Thyroid gland (tissue), 4 donors: ENCODE measurements around the gene UBXN6. TPM values are rescaled to one million over a fixed set of nuclear protein-coding genes. Genes with fewer than 3 reads are reported as not detected.

Experiments used
- DNase-seq, 2 donors: peaks; one replicate each; pipeline ENCODE4 v3.0.0-alpha.2; 2019
- H3K27ac ChIP-seq, 3 donors: fragments of 200-600 bp; sonication (generic); 1 replicate in 2 of 3; 2 replicates in 1 of 3; pipeline ENCODE4 v1.5.1; 2016 to 2019; ENCODE audit warnings: mild to moderate bottlenecking in 1 of 3, moderate library complexity in 1 of 3
- H3K27me3 ChIP-seq: fragments of 200-600 bp; sonication (generic); one replicate; pipeline ENCODE4 v1.5.1; 2019
- H3K36me3 ChIP-seq, 2 donors: fragments of 200-600 bp; sonication (generic); one replicate each; pipeline ENCODE4 v1.5.1; 2016 to 2019
- H3K4me1 ChIP-seq, 2 donors: fragments of 200-600 bp; sonication (generic); one replicate each; pipeline ENCODE4 v1.5.1; 2017 to 2019
- H3K4me3 ChIP-seq, 3 donors: fragments of 200-600 bp; sonication (generic); replicated peaks in 1 of 3; 1 replicate in 2 of 3; 2 replicates in 1 of 3; pipeline ENCODE4 v1.5.1; 2016; ENCODE audit warnings: mild to moderate bottlenecking in 1 of 3
- H3K9me3 ChIP-seq: fragments of 200-600 bp; sonication (generic); one replicate; pipeline ENCODE4 v1.5.1; 2017
- POLR2A ChIP-seq, 2 donors: fragments of 450-650 bp; IDR thresholded peaks; one replicate each; pipeline ENCODE4 v1.6.1; 2017; ENCODE audit warnings: antibody characterized with exemption in 2 of 2, mild to moderate bottlenecking in 2 of 2, moderate library complexity in 1 of 2
- WGBS, 2 donors: methylation state at CpG; one replicate each; pipeline ENCODE4 v1.1.5; 2017; 5-methylcytosine and 5-hydroxymethylcytosine counted together
- intact Hi-C: fragments of 100-400 bp; cut with DNase I; formaldehyde crosslinking; loops from one replicate; pipeline ENCODE4 v1.15.1; 2023
- total RNA-seq, 4 donors: library from RNA; depleted of rRNA; stranded (reverse); fragments of >200 nt; gene quantifications; one replicate each; pipeline ENCODE4 v1.2.3, GENCODE V29; 2016
- TF ChIP-seq, protein P1 (sequence below), 6 experiments: fragments of 200-600 bp in 3 of 6; fragments of 450-650 bp in 3 of 6; sonication (generic) in 3 of 6; IDR thresholded peaks; one replicate each; pipeline ENCODE4 v1.5.1; 2016 to 2019; ENCODE audit warnings: antibody characterized with exemption in 6 of 6, mild to moderate bottlenecking in 2 of 6, inconsistent platforms in 1 of 6, moderate library complexity in 1 of 6

Gene UBXN6
- total RNA-seq, 4 donors from 2014 or later, result 90.1 to 187 (median 106) TPM

DNA sequence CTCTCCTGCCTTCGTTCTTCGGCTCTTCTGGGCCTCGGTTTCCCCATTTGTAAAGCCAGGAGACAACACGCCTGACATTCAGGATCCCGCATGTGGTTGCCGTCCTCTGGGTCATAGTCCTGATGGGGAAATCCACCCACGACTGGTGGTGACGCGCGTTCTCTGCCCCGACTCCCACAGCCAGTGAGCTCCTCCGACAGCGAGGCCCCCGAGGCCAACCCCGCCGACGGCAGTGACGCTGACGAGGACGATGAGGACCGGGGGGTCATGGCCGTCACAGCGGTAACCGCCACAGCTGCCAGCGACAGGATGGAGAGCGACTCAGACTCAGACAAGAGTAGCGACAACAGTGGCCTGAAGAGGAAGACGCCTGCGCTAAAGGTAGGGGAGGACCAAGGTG is 30.9 kb upstream of the UBXN6 start:
- 94 to 96% methylated on average over 29 of the region's 29 CpGs for WGBS, 2 donors
- peaks cover 21 to 45% of the 10 kb centered on the region in 2 donors for H3K36me3 ChIP-seq
- no peaks in the 10 kb centered on the region for H3K4me1 ChIP-seq
- H3K4me3 ChIP-seq, result no peak overlapping the region
- DNase-seq, result no peak
- H3K27me3 ChIP-seq, result no peaks in the 10 kb centered on the region
- intact Hi-C loops, result no loop called here
- no peaks in the 10 kb centered on the region for H3K9me3 ChIP-seq
- no peak for TF ChIP-seq POLR2A (IDR thresholded peaks at IDR 0.05)
- TF ChIP-seq, protein P1, sequence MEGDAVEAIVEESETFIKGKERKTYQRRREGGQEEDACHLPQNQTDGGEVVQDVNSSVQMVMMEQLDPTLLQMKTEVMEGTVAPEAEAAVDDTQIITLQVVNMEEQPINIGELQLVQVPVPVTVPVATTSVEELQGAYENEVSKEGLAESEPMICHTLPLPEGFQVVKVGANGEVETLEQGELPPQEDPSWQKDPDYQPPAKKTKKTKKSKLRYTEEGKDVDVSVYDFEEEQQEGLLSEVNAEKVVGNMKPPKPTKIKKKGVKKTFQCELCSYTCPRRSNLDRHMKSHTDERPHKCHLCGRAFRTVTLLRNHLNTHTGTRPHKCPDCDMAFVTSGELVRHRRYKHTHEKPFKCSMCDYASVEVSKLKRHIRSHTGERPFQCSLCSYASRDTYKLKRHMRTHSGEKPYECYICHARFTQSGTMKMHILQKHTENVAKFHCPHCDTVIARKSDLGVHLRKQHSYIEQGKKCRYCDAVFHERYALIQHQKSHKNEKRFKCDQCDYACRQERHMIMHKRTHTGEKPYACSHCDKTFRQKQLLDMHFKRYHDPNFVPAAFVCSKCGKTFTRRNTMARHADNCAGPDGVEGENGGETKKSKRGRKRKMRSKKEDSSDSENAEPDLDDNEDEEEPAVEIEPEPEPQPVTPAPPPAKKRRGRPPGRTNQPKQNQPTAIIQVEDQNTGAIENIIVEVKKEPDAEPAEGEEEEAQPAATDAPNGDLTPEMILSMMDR (IDR thresholded peaks at IDR 0.05), result no peak
- H3K27ac ChIP-seq, result no peak overlapping the region

DNA sequence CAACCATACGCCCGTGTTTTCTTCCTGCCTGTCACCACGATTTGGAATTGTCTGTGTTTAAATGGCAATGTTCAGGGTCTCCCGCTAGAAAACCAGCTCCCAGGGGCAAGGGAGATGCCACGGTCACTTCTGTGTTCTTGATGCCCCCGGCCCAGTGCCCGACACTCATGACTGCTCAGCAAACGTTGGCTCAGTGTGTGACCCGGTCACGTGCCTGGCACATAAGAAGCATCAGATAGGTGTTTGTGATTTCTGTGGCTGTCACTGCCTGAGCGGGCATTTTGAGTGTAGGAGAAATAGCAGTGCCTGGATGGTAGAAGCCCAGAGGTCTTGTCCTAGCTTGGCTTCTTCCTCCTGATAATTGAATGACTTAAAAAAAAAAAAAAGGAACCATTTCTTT is 30.0 kb upstream of the UBXN6 start:
- peaks cover 17 to 47% of the 10 kb centered on the region in 2 donors for H3K36me3 ChIP-seq
- intact Hi-C loops, result no loop called here
- no peak overlapping the region for H3K27ac ChIP-seq
- WGBS, 2 donors, result 86 to 89% methylated on average over 11 of the region's 11 CpGs
- H3K27me3 ChIP-seq, result no peaks in the 10 kb centered on the region
- no peak overlapping the region for H3K4me3 ChIP-seq
- DNase-seq, result no peak
- H3K4me1 ChIP-seq, result no peaks in the 10 kb centered on the region
- TF ChIP-seq, protein P1 (IDR thresholded peaks at IDR 0.05), result no peak
- no peak for TF ChIP-seq POLR2A (IDR thresholded peaks at IDR 0.05)
- H3K9me3 ChIP-seq, result no peaks in the 10 kb centered on the region

- Histone ChIP-seq H3K27me3 (no peaks in the 10 kb centered on the region), H3K4me1 (no peaks in the 10 kb centered on the region), H3K36me3 (peaks cover 0 to 23% of the 10 kb centered on the region in 2 donors), H3K4me3 (no peak overlapping the region), H3K27ac (no peak overlapping the region), H3K9me3 (no peaks in the 10 kb centered on the region)
- intact Hi-C loops, result no loop called here
- no peak for DNase-seq
- TF ChIP-seq, protein P1 (IDR thresholded peaks at IDR 0.05), result no peak
- TF ChIP-seq POLR2A (IDR thresholded peaks at IDR 0.05), result no peak
- WGBS, 2 donors, result 92 to 93% methylated on average over 19 of the region's 19 CpGs
Observed at GRCh38 chr19:4483385-4483784, 25.8 kb upstream of the UBXN6 start.

- peaks cover 0 to 22% of the 10 kb centered on the region in 2 donors for H3K36me3 ChIP-seq
- H3K27me3 ChIP-seq, result no peaks in the 10 kb centered on the region
- intact Hi-C loops, result no loop called here
- 94 to 95% methylated on average over 34 to 35 of the region's 35 CpGs for WGBS, 2 donors
- no peak overlapping the region for H3K27ac ChIP-seq
- no peak for DNase-seq
- no peak overlapping the region for H3K4me3 ChIP-seq
- TF ChIP-seq, protein P1 (IDR thresholded peaks at IDR 0.05), result no peak
- TF ChIP-seq POLR2A (IDR thresholded peaks at IDR 0.05), result no peak
- H3K4me1 ChIP-seq, result no peaks in the 10 kb centered on the region
- H3K9me3 ChIP-seq, result no peaks in the 10 kb centered on the region
Observed at GRCh38 chr19:4482721-4483364, 25.2 kb upstream of the UBXN6 start.

DNA sequence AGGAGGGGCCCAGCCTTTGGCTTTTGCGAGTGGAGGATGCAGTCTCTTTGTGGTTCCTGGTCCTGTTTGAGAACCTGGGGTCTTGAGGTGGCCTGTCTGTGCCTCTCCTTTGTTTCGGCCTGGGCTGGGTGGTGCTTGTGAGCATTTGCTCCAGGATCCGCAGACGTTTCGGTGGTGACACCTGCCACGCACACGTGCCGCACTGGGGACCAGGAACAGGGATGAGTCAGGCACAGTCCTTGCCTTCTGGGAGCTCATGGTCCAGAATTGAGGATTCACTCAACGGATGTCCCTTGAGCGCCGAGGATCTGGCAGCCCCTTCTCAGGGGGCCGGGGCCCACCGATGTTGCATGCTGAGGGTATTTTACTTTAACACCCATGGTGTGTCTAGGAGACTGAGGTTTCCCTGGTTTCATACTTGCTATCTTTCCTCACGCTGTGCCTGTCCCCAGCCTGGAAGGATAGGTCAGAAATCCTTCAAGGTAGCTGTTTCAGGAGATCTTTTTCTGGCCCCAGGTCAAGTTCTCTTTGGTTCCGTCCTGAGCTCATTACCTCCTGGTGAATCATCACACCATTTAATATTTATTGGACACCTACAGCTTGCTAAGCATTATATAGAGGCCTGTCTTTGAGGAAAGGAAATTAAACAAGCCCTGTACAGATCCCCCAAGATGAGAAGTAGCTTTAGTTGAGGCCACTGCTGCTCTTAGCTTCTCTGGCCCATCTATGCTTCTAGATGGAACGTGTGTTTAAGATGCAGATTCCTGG is 19.6 kb upstream of the UBXN6 start:
- peaks cover 17 to 20% of the 10 kb centered on the region in 2 donors for H3K4me1 ChIP-seq
- TF ChIP-seq POLR2A (IDR thresholded peaks at IDR 0.05), result no peak
- TF ChIP-seq, protein P1 (IDR thresholded peaks at IDR 0.05), result no peak
- no peaks in the 10 kb centered on the region for H3K9me3 ChIP-seq
- no peak overlapping the region for H3K4me3 ChIP-seq
- intact Hi-C loops, result no loop called here
- no peaks in the 10 kb centered on the region for H3K27me3 ChIP-seq
- DNase-seq, result no peak
- 90 to 99% methylated on average over 8 to 16 of the region's 16 CpGs for WGBS, 2 donors
- no peak overlapping the region for H3K27ac ChIP-seq
- peaks cover 5 to 29% of the 10 kb centered on the region in 2 donors for H3K36me3 ChIP-seq
